Naive thymus-derived CD4-positive, alpha-beta T cell (primary cell): ENCODE results near the gene ACSS3. TPM values are rescaled to one million over a fixed set of nuclear protein-coding genes. Genes with fewer than 3 reads are reported as not detected.

Experiments
- ATAC-seq: fragments of 150-1000 bp; cut with Tn5 transposase; 2 replicates; pipeline ENCODE4 v1.10.0; 2021; ENCODE audit warnings: mild to moderate bottlenecking, moderate library complexity
- CTCF ChIA-PET: fragments of 350-600 bp; sonication (Branson Sonifier 250); formaldehyde crosslinking; loops from one replicate; lab custom pipeline; 2021; ENCODE audit warnings: antibody characterized with exemption; lab: Charles Lee
- POLR2A ChIA-PET: fragments of 350-600 bp; sonication (Branson Sonifier 250); formaldehyde crosslinking; loops from one replicate; lab custom pipeline; 2021; ENCODE audit warnings: antibody characterized with exemption, inconsistent platforms; lab: Charles Lee
- DNase-seq, 9 donors: peaks; one replicate each; pipeline versions ENCODE4 v3.0.0 to v3.0.0-alpha.2; 2020 to 2022; ENCODE audit warnings: mixed read lengths in 1 of 9
- H3K27ac ChIP-seq: one replicate; pipeline ENCODE4 v1.7.0; 2013; ENCODE audit warnings: mild to moderate bottlenecking, low read depth, low read length, moderate library complexity
- H3K27me3 ChIP-seq, 2 donors: one replicate each; pipeline ENCODE4 v1.7.0; 2013; ENCODE audit warnings: low read length in 2 of 2, mild to moderate bottlenecking in 2 of 2, moderate library complexity in 2 of 2; ENCODE audit not compliant: control insufficient read depth in 2 of 2, insufficient read depth in 2 of 2
- H3K36me3 ChIP-seq, 3 experiments: 1 replicate in 2 of 3; 2 replicates in 1 of 3; pipeline ENCODE4 v1.7.0; 2013; ENCODE audit warnings: low read length in 3 of 3, mild to moderate bottlenecking in 3 of 3, moderate library complexity in 1 of 3; ENCODE audit not compliant: insufficient read depth in 3 of 3, control insufficient read depth in 2 of 3
- H3K4me1 ChIP-seq, 2 donors: one replicate each; pipeline ENCODE4 v1.7.0; 2013; ENCODE audit warnings: low read length in 2 of 2, mild to moderate bottlenecking in 2 of 2, moderate library complexity in 1 of 2; ENCODE audit not compliant: control insufficient read depth in 2 of 2, insufficient read depth in 2 of 2
- H3K4me3 ChIP-seq: 2 replicates; pipeline ENCODE4 v1.7.0; 2013; ENCODE audit warnings: mild to moderate bottlenecking, low read length
- H3K9me3 ChIP-seq, 3 experiments: 1 replicate in 2 of 3; 2 replicates in 1 of 3; pipeline ENCODE4 v1.7.0; 2013; ENCODE audit warnings: low read length in 3 of 3; ENCODE audit not compliant: control insufficient read depth in 2 of 3
- H3K27ac Mint-ChIP-seq, 9 donors: one replicate each; pipeline ENCODE4 v1.8.0; 2020 to 2022; ENCODE audit warnings: mixed read lengths in 9 of 9, mild to moderate bottlenecking in 8 of 9, moderate library complexity in 5 of 9, inconsistent platforms in 2 of 9
- H3K27me3 Mint-ChIP-seq, 5 donors: one replicate each; pipeline ENCODE4 v1.8.0; 2021 to 2022; ENCODE audit warnings: mixed read lengths in 5 of 5, mild to moderate bottlenecking in 1 of 5
- H3K36me3 Mint-ChIP-seq, 5 donors: one replicate each; pipeline ENCODE4 v1.8.0; 2020 to 2022; ENCODE audit warnings: mixed read lengths in 5 of 5, mild to moderate bottlenecking in 3 of 5, inconsistent platforms in 1 of 5
- H3K4me1 Mint-ChIP-seq, 7 donors: one replicate each; pipeline ENCODE4 v1.8.0; 2020 to 2022; ENCODE audit warnings: mixed read lengths in 7 of 7, mild to moderate bottlenecking in 3 of 7, inconsistent platforms in 1 of 7
- H3K4me3 Mint-ChIP-seq, 10 donors: one replicate each; pipeline ENCODE4 v1.8.0; 2020 to 2022; ENCODE audit warnings: mild to moderate bottlenecking in 10 of 10, mixed read lengths in 10 of 10, moderate library complexity in 6 of 10, inconsistent platforms in 2 of 10
- H3K9me3 Mint-ChIP-seq, 11 donors: one replicate each; pipeline ENCODE4 v1.8.0; 2020 to 2022; ENCODE audit warnings: mixed read lengths in 11 of 11, mild to moderate bottlenecking in 4 of 11, inconsistent platforms in 1 of 11, moderate library complexity in 1 of 11
- intact Hi-C, 2 donors: fragments of 100-400 bp; cut with micrococcal nuclease; formaldehyde crosslinking; loops; one replicate each; pipeline ENCODE4 v1.15.1; 2023
- polyA plus RNA-seq, 2 donors: library from polyadenylated mRNA; unstranded; fragments of 300-500 nt; fragmentation: Illumina TruSeq; gene quantifications; one replicate each; pipeline ENCODE4 v1.2.3, GENCODE V29; 2021
- total RNA-seq, 6 experiments: library from RNA in 5 of 6; stranded (reverse) in 5 of 6; gene quantifications; 1 replicate in 5 of 6; 2 replicates in 1 of 6; pipeline ENCODE4 v1.2.3 and lab custom pipeline; 2021 to 2026

The ACSS3 gene
- total and polyA plus RNA-seq, 7 experiments from 2014 or later, result 0.49 TPM; not detected in 6

GRCh38 chr12:81274637-81275529 lies 197.0 kb downstream of the ACSS3 start:
- no peak for ATAC-seq
- H3K27ac ChIP-seq, result no peak overlapping the region
- no peaks in the 10 kb centered on the region for H3K27me3 ChIP-seq
- peaks cover 0 to 6% (median 0%) of the 10 kb centered on the region in 11 donors for H3K9me3 Mint-ChIP-seq
- ChIA-PET POLR2A (no interaction called here), CTCF (no interaction called here)
- H3K36me3 ChIP-seq, result no peaks in the 10 kb centered on the region
- intact Hi-C loops, result no loop called here
- DNase-seq, result no peak
- no peaks in the 10 kb centered on the region for H3K4me1 ChIP-seq
- H3K27me3 Mint-ChIP-seq, result no peaks in the 10 kb centered on the region
- H3K4me3 Mint-ChIP-seq, result no peak overlapping the region
- no peaks in the 10 kb centered on the region for H3K36me3 Mint-ChIP-seq
- H3K4me3 ChIP-seq, result no peak overlapping the region
- H3K4me1 Mint-ChIP-seq, result no peaks in the 10 kb centered on the region
- H3K9me3 ChIP-seq, result no peaks in the 10 kb centered on the region
- no peak overlapping the region for H3K27ac Mint-ChIP-seq

DNA sequence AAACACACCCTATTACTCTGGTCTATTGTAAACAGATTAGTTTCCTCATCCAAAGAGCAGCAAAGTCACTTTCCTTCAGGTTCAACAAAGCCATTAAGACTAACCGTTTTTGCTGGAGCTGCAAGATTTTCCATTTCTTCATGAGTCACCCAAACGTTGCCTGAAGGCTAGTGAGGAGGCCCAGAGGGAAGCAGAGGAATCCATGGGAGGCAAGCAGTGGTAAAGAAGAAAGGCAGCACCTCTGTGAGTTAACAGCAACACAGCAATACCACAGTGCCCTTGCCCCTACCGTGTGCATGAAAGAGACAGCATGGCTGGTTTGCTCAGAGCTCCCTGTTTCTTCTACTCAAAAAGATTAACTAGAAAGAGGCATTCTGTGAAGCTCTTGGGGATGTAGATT lies 206.3 kb downstream of the ACSS3 start:
- no peaks in the 10 kb centered on the region for H3K4me1 Mint-ChIP-seq
- H3K36me3 Mint-ChIP-seq, result no peaks in the 10 kb centered on the region
- H3K27ac Mint-ChIP-seq, result no peak overlapping the region
- no peak overlapping the region for H3K4me3 Mint-ChIP-seq
- Histone ChIP-seq H3K4me3 (no peak overlapping the region), H3K27me3 (no peaks in the 10 kb centered on the region), H3K9me3 (no peaks in the 10 kb centered on the region), H3K4me1 (no peaks in the 10 kb centered on the region), H3K27ac (no peak overlapping the region), H3K36me3 (no peaks in the 10 kb centered on the region)
- H3K27me3 Mint-ChIP-seq, result no peaks in the 10 kb centered on the region
- intact Hi-C loops, result no loop called here
- POLR2A ChIA-PET, result no interaction called here
- ATAC-seq (no peak), DNase-seq (no peak)
- peaks cover 0 to 5% (median 0%) of the 10 kb centered on the region in 11 donors for H3K9me3 Mint-ChIP-seq
- CTCF ChIA-PET, result no interaction called here

GRCh38 chr12:81288651-81289050 lies 210.8 kb downstream of the ACSS3 start:
- Histone ChIP-seq H3K9me3 (no peaks in the 10 kb centered on the region), H3K4me1 (no peaks in the 10 kb centered on the region), H3K27ac (no peak overlapping the region), H3K27me3 (no peaks in the 10 kb centered on the region), H3K36me3 (no peaks in the 10 kb centered on the region), H3K4me3 (no peak overlapping the region)
- ATAC-seq, result no peak
- H3K27ac Mint-ChIP-seq, result no peak overlapping the region
- intact Hi-C loops, result no loop called here
- POLR2A ChIA-PET, result no interaction called here
- no peak for DNase-seq
- peaks cover 0 to 5% (median 0%) of the 10 kb centered on the region in 11 donors for H3K9me3 Mint-ChIP-seq
- H3K4me1 Mint-ChIP-seq, result no peaks in the 10 kb centered on the region
- H3K27me3 Mint-ChIP-seq, result no peaks in the 10 kb centered on the region
- CTCF ChIA-PET, result no interaction called here
- no peaks in the 10 kb centered on the region for H3K36me3 Mint-ChIP-seq
- no peak overlapping the region for H3K4me3 Mint-ChIP-seq

GRCh38 chr12:81294325-81295190 lies 216.7 kb downstream of the ACSS3 start:
- Histone ChIP-seq H3K27me3 (no peaks in the 10 kb centered on the region), H3K4me3 (no peak overlapping the region), H3K27ac (no peak overlapping the region), H3K4me1 (no peaks in the 10 kb centered on the region), H3K9me3 (no peaks in the 10 kb centered on the region), H3K36me3 (no peaks in the 10 kb centered on the region)
- Mint-ChIP-seq H3K9me3 (peaks cover 0 to 5% (median 0%) of the 10 kb centered on the region in 11 donors), H3K27ac (no peak overlapping the region), H3K36me3 (no peaks in the 10 kb centered on the region), H3K4me3 (no peak overlapping the region), H3K4me1 (no peaks in the 10 kb centered on the region), H3K27me3 (no peaks in the 10 kb centered on the region)
- ChIA-PET CTCF (no interaction called here), POLR2A (no interaction called here)
- no peak for DNase-seq
- intact Hi-C loops, result no loop called here
- ATAC-seq, result no peak

DNA sequence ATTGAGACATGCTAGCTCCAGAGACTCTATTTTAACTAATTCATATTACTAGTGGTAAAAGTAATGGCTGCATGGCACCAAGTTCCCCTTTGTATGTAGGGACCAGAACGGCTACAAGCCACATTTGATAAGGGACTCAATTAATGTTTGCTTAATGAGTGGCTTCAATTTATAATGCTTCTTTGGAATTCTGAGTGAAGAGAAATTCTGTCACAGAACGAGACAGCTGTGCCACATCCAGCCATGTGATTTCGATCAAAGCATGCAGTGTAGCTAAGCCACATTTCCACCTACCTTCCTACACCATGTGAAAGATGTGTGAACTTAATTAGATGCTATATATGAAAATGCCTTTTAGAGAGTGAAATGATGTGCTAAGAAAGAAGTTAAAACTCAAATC lies 217.4 kb downstream of the ACSS3 start:
- H3K36me3 Mint-ChIP-seq, result no peaks in the 10 kb centered on the region
- no peak for ATAC-seq

DNA sequence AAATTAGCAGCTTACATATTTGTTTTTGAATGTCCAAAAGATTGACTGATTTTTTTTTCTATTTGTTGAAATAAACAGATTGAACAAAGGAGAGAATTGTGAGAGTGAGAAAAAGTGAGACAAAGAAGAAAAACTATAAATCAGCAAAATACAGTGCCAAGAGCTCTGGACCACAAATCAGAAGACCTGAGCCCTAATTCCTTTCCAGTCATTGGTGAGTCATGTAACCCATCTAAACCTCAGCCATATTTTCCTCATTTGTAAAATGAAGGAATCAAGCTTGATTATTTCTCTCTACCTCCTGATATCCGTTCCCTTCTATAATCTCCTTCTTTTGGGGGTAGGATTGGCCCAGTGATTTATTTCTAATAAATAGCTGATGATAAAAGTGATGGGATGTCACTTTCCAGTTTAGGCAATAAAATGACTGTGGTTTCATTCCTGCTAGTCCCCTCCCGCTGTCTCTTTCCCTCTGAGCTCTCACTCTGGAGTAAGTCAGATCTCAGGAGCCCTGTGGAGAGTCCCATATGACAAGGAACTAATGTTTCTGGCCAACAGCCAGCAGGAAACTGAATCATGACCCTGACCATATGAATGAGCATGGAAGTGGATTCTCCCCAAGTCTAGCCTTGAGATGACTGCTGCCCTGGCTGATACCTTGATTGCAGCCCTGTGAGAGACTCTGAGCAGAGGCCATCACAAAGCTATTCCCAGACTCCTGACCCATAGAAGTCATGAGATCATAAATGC lies 218.9 kb downstream of the ACSS3 start:
- Histone ChIP-seq H3K36me3 (no peaks in the 10 kb centered on the region), H3K4me3 (no peak overlapping the region), H3K4me1 (no peaks in the 10 kb centered on the region), H3K27me3 (no peaks in the 10 kb centered on the region), H3K27ac (no peak overlapping the region), H3K9me3 (no peaks in the 10 kb centered on the region)
- POLR2A ChIA-PET, result no interaction called here
- DNase-seq (no peak), ATAC-seq (no peak)
- CTCF ChIA-PET, result no interaction called here
- Mint-ChIP-seq H3K27ac (no peak overlapping the region), H3K4me1 (no peaks in the 10 kb centered on the region), H3K36me3 (no peaks in the 10 kb centered on the region), H3K27me3 (no peaks in the 10 kb centered on the region), H3K9me3 (peaks cover 0 to 9% (median 2%) of the 10 kb centered on the region in 11 donors), H3K4me3 (no peak overlapping the region)
- intact Hi-C loops, result no loop called here

More for the DNA sequence above, 217.4 kb downstream of the ACSS3 start:
- Histone ChIP-seq H3K36me3 (no peaks in the 10 kb centered on the region), H3K27me3 (no peaks in the 10 kb centered on the region), H3K9me3 (no peaks in the 10 kb centered on the region), H3K27ac (no peak overlapping the region), H3K4me1 (no peaks in the 10 kb centered on the region), H3K4me3 (no peak overlapping the region)
- intact Hi-C loops, result no loop called here
- no peaks in the 10 kb centered on the region for H3K27me3 Mint-ChIP-seq
- POLR2A ChIA-PET, result no interaction called here
- no peaks in the 10 kb centered on the region for H3K4me1 Mint-ChIP-seq
- H3K9me3 Mint-ChIP-seq, result peaks cover 0 to 3% (median 0%) of the 10 kb centered on the region in 11 donors
- no peak for DNase-seq
- CTCF ChIA-PET, result no interaction called here
- no peak overlapping the region for H3K27ac Mint-ChIP-seq
- no peak overlapping the region for H3K4me3 Mint-ChIP-seq
